H9 (cell line): ENCODE measurements around the gene DERA. TPM values are rescaled to one million over a fixed set of nuclear protein-coding genes. Genes with fewer than 3 reads are reported as not detected.

Experiments
- DNase-seq: peaks from one replicate; pipeline ENCODE4 v3.0.0-alpha.2; 2017
- H2AFZ ChIP-seq: one replicate; pipeline ENCODE4 v1.6.1; 2013; ENCODE audit warnings: mild to moderate bottlenecking, low read length, control low read depth, moderate library complexity
- H2AK5ac ChIP-seq: 2 replicates; pipeline ENCODE4 v1.6.1; 2013; ENCODE audit warnings: low read length, control low read depth, mixed read lengths; ENCODE audit not compliant: insufficient read length
- H2BK120ac ChIP-seq: one replicate; pipeline ENCODE4 v1.6.1; 2013; ENCODE audit warnings: low read depth, mild to moderate bottlenecking, low read length, control low read depth, inconsistent platforms; ENCODE audit not compliant: poor library complexity, severe bottlenecking
- H2BK12ac ChIP-seq: 2 replicates; pipeline ENCODE4 v1.6.1; 2013; ENCODE audit warnings: low read length, control low read depth, mixed read lengths, low read depth; ENCODE audit not compliant: insufficient read length
- H2BK15ac ChIP-seq: 2 replicates; pipeline ENCODE4 v1.6.1; 2013; ENCODE audit warnings: low read depth, low read length, control low read depth
- H2BK20ac ChIP-seq: one replicate; pipeline ENCODE4 v1.6.1; 2013; ENCODE audit warnings: low read depth, mild to moderate bottlenecking, low read length, control low read depth, inconsistent platforms; ENCODE audit not compliant: poor library complexity, severe bottlenecking
- H2BK5ac ChIP-seq: 2 replicates; pipeline ENCODE4 v1.6.1; 2013; ENCODE audit warnings: low read length, control low read depth, mixed read lengths; ENCODE audit not compliant: insufficient read length
- H3K14ac ChIP-seq: 2 replicates; pipeline ENCODE4 v1.6.1; 2013; ENCODE audit warnings: low read length, control low read depth; ENCODE audit not compliant: insufficient read depth
- H3K18ac ChIP-seq: 2 replicates; pipeline ENCODE4 v1.6.1; 2013; ENCODE audit warnings: low read depth, mild to moderate bottlenecking, mixed read lengths, low read length, control low read depth; ENCODE audit not compliant: insufficient read length
- H3K23ac ChIP-seq: 2 replicates; pipeline ENCODE4 v1.6.1; 2013; ENCODE audit warnings: low read length, control low read depth, mixed read lengths, low read depth; ENCODE audit not compliant: insufficient read length
- H3K23me2 ChIP-seq: 2 replicates; pipeline ENCODE4 v1.6.1; 2013; ENCODE audit warnings: low read depth, mild to moderate bottlenecking, mixed read lengths, low read length, control low read depth; ENCODE audit not compliant: insufficient read length, poor library complexity, severe bottlenecking
- H3K27ac ChIP-seq: 2 replicates; pipeline ENCODE4 v1.5.1; 2013; ENCODE audit warnings: low read length, control low read depth, mixed read lengths, low read depth; ENCODE audit not compliant: insufficient read length
- H3K27me3 ChIP-seq: 2 replicates; pipeline ENCODE4 v1.6.1; 2013; ENCODE audit warnings: low read length, control low read depth, inconsistent platforms; ENCODE audit not compliant: insufficient read depth
- H3K4ac ChIP-seq: 2 replicates; pipeline ENCODE4 v1.6.1; 2013; ENCODE audit warnings: low read depth, mild to moderate bottlenecking, control low read depth, inconsistent platforms, low read length, moderate library complexity
- H3K4me1 ChIP-seq: 2 replicates; pipeline ENCODE4 v1.6.1; 2013; ENCODE audit warnings: low read length, control low read depth, inconsistent platforms; ENCODE audit not compliant: insufficient read depth
- H3K4me2 ChIP-seq: 2 replicates; pipeline ENCODE4 v1.6.1; 2013; ENCODE audit warnings: low read length, control low read depth, mixed read lengths; ENCODE audit not compliant: insufficient read length, insufficient read depth
- H3K56ac ChIP-seq: 2 replicates; pipeline ENCODE4 v1.6.1; 2013; ENCODE audit warnings: low read depth, mild to moderate bottlenecking, mixed read lengths, low read length, control low read depth; ENCODE audit not compliant: insufficient read length
- H3K79me1 ChIP-seq: 2 replicates; pipeline ENCODE4 v1.6.1; 2013; ENCODE audit warnings: low read depth, mild to moderate bottlenecking, moderate library complexity, low read length, control low read depth, inconsistent platforms; ENCODE audit not compliant: insufficient read depth, poor library complexity, severe bottlenecking
- H3K79me2 ChIP-seq: 2 replicates; pipeline ENCODE4 v1.6.1; 2013; ENCODE audit warnings: low read length, control low read depth, inconsistent platforms; ENCODE audit not compliant: insufficient read depth
- H3K9ac ChIP-seq: 2 replicates; pipeline ENCODE4 v1.6.1; 2013; ENCODE audit warnings: low read length, control low read depth, mixed read lengths; ENCODE audit not compliant: insufficient read length; ENCODE audit errors: extremely low read depth
- H3K9me3 ChIP-seq: one replicate; pipeline ENCODE4 v1.6.1; 2013; ENCODE audit warnings: low read depth, low read length, inconsistent platforms; ENCODE audit not compliant: control insufficient read depth
- H3T11ph ChIP-seq: one replicate; pipeline ENCODE4 v1.6.1; 2013; ENCODE audit warnings: mild to moderate bottlenecking, low read length, control low read depth, inconsistent platforms
- H4K20me1 ChIP-seq: one replicate; pipeline ENCODE4 v1.6.1; 2013; ENCODE audit not compliant: control insufficient read depth, insufficient read length, insufficient read depth
- H4K5ac ChIP-seq: 2 replicates; pipeline ENCODE4 v1.6.1; 2013; ENCODE audit warnings: low read depth, mild to moderate bottlenecking, mixed read lengths, low read length, control low read depth; ENCODE audit not compliant: insufficient read length
- H4K8ac ChIP-seq: replicated peaks from 2 replicates; pipeline ENCODE4 v1.6.1; 2013; ENCODE audit warnings: low read length, control low read depth, mixed read lengths, low read depth; ENCODE audit not compliant: insufficient read length
- H4K91ac ChIP-seq: 2 replicates; pipeline ENCODE4 v1.6.1; 2013; ENCODE audit warnings: low read depth, mild to moderate bottlenecking, moderate library complexity, mixed read lengths, low read length, control low read depth; ENCODE audit not compliant: insufficient read length
- H3K27ac Mint-ChIP-seq, 3 experiments: 2 replicates in 2 of 3; 3 replicates in 1 of 3; pipeline ENCODE4 v1.8.0; 2020 to 2021; ENCODE audit warnings: mixed read lengths in 3 of 3, mild to moderate bottlenecking in 1 of 3, moderate library complexity in 1 of 3
- H3K27me3 Mint-ChIP-seq: 2 replicates; pipeline ENCODE4 v1.8.0; 2021; ENCODE audit warnings: low read depth, mild to moderate bottlenecking, moderate library complexity, mixed read lengths
- H3K36me3 Mint-ChIP-seq, 3 experiments: 2 replicates in 2 of 3; 3 replicates in 1 of 3; pipeline ENCODE4 v1.8.0; 2020 to 2021; ENCODE audit warnings: low read depth in 3 of 3, mixed read lengths in 3 of 3; ENCODE audit not compliant: insufficient read depth in 1 of 3
- H3K4me1 Mint-ChIP-seq, 2 experiments: 2 replicates each; pipeline ENCODE4 v1.8.0; 2020; ENCODE audit warnings: mixed read lengths in 2 of 2
- H3K4me3 Mint-ChIP-seq, 2 experiments: 2 replicates in 1 of 2; 3 replicates in 1 of 2; pipeline ENCODE4 v1.8.0; 2020 to 2021; ENCODE audit warnings: mild to moderate bottlenecking in 2 of 2, mixed read lengths in 2 of 2, moderate library complexity in 1 of 2
- H3K9me3 Mint-ChIP-seq, 2 experiments: 2 replicates in 1 of 2; 3 replicates in 1 of 2; pipeline ENCODE4 v1.8.0; 2020; ENCODE audit warnings: mild to moderate bottlenecking in 2 of 2, mixed read lengths in 2 of 2, moderate library complexity in 1 of 2
- WGBS: extraction: QIAGEN DNeasy Blood & Tissue Kit; methylation state at CpG from one replicate; pipeline ENCODE4 v1.1.7; 2013; ENCODE audit warnings: missing lambda C conversion rate, low lambda C conversion rate, mixed read lengths; ENCODE audit not compliant: insufficient read length; ENCODE audit errors: extremely low coverage; 5-methylcytosine and 5-hydroxymethylcytosine counted together
- total RNA-seq: library from RNA; stranded (reverse); gene quantifications from 2 replicates; pipeline ENCODE4 v1.2.1, GENCODE V29; 2021
- TF ChIP-seq, protein P1 (sequence below): fragments of 200-600 bp; sonication (generic); conservative IDR thresholded peaks from 3 replicates; pipeline ENCODE4 v1.8.0; 2021; ENCODE audit warnings: antibody characterized with exemption, mild to moderate bottlenecking

DERA gene
- total RNA-seq, 1 experiment from 2014 or later, result 20.9 TPM

DNA sequence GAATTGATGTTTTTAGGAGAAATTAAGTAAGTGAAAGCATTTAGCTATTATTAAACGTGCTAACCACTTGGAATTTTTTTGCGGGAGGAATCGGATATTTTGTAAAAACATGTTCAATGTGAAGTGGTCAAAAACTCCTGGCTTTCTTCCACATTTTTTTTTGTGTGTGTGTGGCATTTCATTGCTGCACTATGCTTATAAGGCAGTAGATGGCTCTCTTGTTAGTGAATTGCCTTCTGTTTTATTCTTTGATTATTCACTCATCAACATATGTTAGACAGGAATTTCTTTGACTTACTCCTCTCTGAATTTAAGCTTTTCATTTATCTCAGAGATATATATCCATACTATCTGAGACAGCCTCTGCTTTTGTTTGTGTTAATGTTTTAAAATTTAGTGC, 71.3 kb downstream of the DERA start:
- Mint-ChIP-seq H3K27me3 (no peaks in the 10 kb centered on the region), H3K4me1 (peaks cover 14% of the 10 kb centered on the region in 2 experiments), H3K4me3 (no peak overlapping the region), H3K27ac (no peak overlapping the region), H3K36me3 (peaks cover 0 to 8% (median 4%) of the 10 kb centered on the region in 3 experiments; a peak in 4 of 7 replicates), H3K9me3 (no peaks in the 10 kb centered on the region)
- H3K18ac ChIP-seq, result no peak overlapping the region
- no peak overlapping the region for H2BK15ac ChIP-seq
- H3K4ac ChIP-seq, result no peak overlapping the region
- WGBS, result no CpG with 5 or more reads among the region's 3 CpGs
- no peak overlapping the region for H4K5ac ChIP-seq
- H3K79me2 ChIP-seq, result no peaks in the 10 kb centered on the region
- no peak overlapping the region for H3K14ac ChIP-seq
- no peaks in the 10 kb centered on the region for H3K79me1 ChIP-seq
- no peak for DNase-seq
- H3K9ac ChIP-seq, result no peak overlapping the region
- H2BK5ac ChIP-seq, result no peak overlapping the region
- H3K27me3 ChIP-seq, result no peaks in the 10 kb centered on the region
- no peaks in the 10 kb centered on the region for H3K23me2 ChIP-seq
- no peak overlapping the region for H4K8ac ChIP-seq
- H4K91ac ChIP-seq, result no peak overlapping the region
- H2BK120ac ChIP-seq, result no peak overlapping the region
- H3K27ac ChIP-seq, result no peak overlapping the region
- H3K56ac ChIP-seq, result no peak overlapping the region
- no peak overlapping the region for H3T11ph ChIP-seq
- H2AFZ ChIP-seq, result no peak overlapping the region
- H3K9me3 ChIP-seq, result no peaks in the 10 kb centered on the region
- H2BK12ac ChIP-seq, result no peak overlapping the region
- no peak overlapping the region for H2AK5ac ChIP-seq
- TF ChIP-seq, protein P1, sequence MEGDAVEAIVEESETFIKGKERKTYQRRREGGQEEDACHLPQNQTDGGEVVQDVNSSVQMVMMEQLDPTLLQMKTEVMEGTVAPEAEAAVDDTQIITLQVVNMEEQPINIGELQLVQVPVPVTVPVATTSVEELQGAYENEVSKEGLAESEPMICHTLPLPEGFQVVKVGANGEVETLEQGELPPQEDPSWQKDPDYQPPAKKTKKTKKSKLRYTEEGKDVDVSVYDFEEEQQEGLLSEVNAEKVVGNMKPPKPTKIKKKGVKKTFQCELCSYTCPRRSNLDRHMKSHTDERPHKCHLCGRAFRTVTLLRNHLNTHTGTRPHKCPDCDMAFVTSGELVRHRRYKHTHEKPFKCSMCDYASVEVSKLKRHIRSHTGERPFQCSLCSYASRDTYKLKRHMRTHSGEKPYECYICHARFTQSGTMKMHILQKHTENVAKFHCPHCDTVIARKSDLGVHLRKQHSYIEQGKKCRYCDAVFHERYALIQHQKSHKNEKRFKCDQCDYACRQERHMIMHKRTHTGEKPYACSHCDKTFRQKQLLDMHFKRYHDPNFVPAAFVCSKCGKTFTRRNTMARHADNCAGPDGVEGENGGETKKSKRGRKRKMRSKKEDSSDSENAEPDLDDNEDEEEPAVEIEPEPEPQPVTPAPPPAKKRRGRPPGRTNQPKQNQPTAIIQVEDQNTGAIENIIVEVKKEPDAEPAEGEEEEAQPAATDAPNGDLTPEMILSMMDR, result peak; percentile 56
- no peaks in the 10 kb centered on the region for H4K20me1 ChIP-seq
- H3K23ac ChIP-seq, result no peak overlapping the region
- no peak overlapping the region for H2BK20ac ChIP-seq
- no peak overlapping the region for H3K4me2 ChIP-seq
- H3K4me1 ChIP-seq, result peaks cover 1% of the 10 kb centered on the region; the same call in 1 of the 2 replicates
